HUES6 (cell line): ENCODE data around the gene FA2H.
"Not testable (repeated sequence)": the region's sequence is repeated elsewhere in the genome, so short reads cannot be mapped to it uniquely, and the experiment has no call there.

Source experiments
- H3K27ac ChIP-seq: 2 replicates; pipeline ENCODE4 v1.7.0; 2013; ENCODE audit warnings: low read depth, mild to moderate bottlenecking, low read length, inconsistent platforms
- H3K27me3 ChIP-seq: 2 replicates; pipeline ENCODE4 v1.6.1; 2013; ENCODE audit warnings: low read length; ENCODE audit not compliant: control insufficient read depth, insufficient read depth
- H3K36me3 ChIP-seq: 2 replicates; pipeline ENCODE4 v1.6.1; 2013; ENCODE audit warnings: low read length; ENCODE audit not compliant: control insufficient read depth, insufficient read depth
- H3K4me1 ChIP-seq: 2 replicates; pipeline ENCODE4 v1.6.1; 2013; ENCODE audit warnings: low read length; ENCODE audit not compliant: control insufficient read depth, insufficient read depth
- H3K4me3 ChIP-seq: 2 replicates; pipeline ENCODE4 v1.5.1; 2013; ENCODE audit warnings: low read depth, low read length
- H3K9ac ChIP-seq: one replicate; pipeline ENCODE4 v1.6.1; 2013; ENCODE audit warnings: mild to moderate bottlenecking, low read length
- H3K9me3 ChIP-seq: 2 replicates; pipeline ENCODE4 v1.6.1; 2013; ENCODE audit warnings: low read depth, low read length; ENCODE audit not compliant: control insufficient read depth, insufficient read depth

FA2H gene

DNA sequence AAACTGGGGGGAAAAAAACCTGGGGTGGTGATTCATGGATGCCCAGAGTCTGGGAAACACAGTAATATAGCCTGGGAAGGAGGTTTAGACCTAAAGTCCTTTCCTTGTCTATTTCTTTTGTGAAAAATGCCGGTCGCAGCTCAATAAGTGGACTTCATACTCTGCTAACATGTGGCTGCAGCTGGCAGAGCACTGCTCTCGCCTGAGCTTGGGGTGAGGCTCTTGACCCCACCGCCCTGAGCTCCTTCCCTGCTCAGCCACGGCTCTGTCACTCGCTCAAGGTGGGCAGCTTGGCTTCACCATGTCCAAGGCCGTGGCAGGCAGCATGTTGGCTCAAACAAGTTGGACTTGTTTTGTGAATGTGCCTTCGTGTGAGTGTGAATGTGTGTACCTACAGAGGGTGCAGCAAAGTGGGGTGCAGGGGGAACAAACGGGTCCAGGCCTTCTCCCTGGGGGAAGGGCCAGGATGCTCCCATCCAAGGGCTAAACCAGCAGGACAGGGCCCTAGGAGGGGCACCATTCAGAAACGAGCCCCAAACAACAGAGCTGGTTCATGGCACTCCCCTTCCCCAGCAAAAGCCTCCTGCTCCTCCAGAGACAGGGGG, 4.9 kb downstream of the FA2H start:
- peaks cover 24% of the 10 kb centered on the region for H3K27me3 ChIP-seq
- peaks cover 9% of the 10 kb centered on the region; the same call in 1 of the 2 replicates for H3K4me1 ChIP-seq
- no peak overlapping the region for H3K9ac ChIP-seq
- H3K27ac ChIP-seq = no peak overlapping the region
- H3K36me3 ChIP-seq = no peaks in the 10 kb centered on the region
- peaks cover 4% of the 10 kb centered on the region for H3K9me3 ChIP-seq
- no peak overlapping the region for H3K4me3 ChIP-seq

DNA sequence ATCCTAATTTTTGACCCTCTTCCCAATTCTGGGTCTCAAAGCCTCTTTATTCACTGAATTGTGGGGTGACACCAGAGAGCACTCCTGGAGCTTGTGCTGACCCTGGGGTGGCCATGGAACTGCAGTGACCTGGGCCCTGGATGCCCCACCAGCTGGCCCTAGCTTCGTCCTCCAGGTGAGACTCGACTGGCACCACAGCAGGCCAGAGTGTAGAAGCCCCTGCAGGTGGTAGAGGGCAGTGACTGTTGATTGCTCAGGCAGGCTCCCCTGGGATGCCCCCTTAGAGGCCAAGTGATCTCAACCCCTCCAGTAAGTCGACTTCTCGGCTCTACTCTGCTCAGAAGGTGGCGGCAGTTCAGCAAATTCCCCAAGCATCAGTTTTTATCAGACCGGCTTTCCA, 6.4 kb downstream of the FA2H start:
- Histone ChIP-seq H3K27me3 (peaks cover 12% of the 10 kb centered on the region), H3K4me3 (no peak overlapping the region), H3K36me3 (no peaks in the 10 kb centered on the region), H3K9ac (no peak overlapping the region), H3K27ac (no peak overlapping the region), H3K4me1 (no peaks in the 10 kb centered on the region), H3K9me3 (peaks cover 4% of the 10 kb centered on the region)

DNA sequence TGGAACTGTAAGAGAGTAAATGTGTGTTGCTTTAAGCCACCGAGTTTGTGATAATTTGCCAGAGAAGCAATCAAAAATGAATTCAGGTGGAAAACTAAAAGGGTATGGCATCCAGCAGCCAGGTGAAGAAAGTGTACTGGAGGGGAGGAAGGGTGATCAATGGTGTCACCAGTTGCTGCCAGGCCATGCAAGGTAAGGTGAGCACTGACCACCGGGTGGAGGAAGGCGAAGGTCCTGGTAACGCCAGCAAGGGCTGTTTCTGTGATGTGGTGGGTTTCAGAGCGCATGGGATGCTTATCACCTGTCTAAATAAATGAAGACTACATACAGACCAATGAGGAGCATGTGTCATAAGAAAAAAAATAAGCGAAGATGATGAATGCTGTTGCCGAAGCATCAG, 6.9 kb downstream of the FA2H start:
- H3K27ac ChIP-seq = no peak overlapping the region
- no peaks in the 10 kb centered on the region for H3K4me1 ChIP-seq
- no peaks in the 10 kb centered on the region for H3K36me3 ChIP-seq
- peaks cover 7% of the 10 kb centered on the region; the same call in 1 of the 2 replicates for H3K27me3 ChIP-seq
- H3K9ac ChIP-seq = no peak overlapping the region
- H3K9me3 ChIP-seq = peaks cover 4% of the 10 kb centered on the region
- H3K4me3 ChIP-seq = no peak overlapping the region

DNA sequence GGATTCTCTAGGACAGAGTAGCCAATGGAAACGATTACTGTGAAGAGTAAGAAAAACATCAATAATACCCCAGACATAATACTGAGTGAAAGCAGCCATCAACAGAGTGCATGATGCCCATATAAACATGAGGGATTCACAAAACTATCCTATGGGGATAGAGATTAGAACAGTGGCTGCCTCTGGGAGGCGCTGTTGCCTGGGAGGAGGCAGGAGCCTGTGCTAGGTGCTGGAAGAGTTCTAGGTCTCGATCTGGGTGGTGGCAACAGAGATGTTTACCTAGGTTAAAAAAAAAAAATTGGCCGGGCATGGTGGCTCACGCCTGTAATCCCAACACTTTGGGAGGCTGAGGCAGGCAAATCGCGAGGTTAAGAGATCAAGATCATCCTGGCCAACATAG, 7.9 kb downstream of the FA2H start:
- Histone ChIP-seq H3K4me3 (no peak overlapping the region), H3K4me1 (no peaks in the 10 kb centered on the region), H3K9me3 (peaks cover 4% of the 10 kb centered on the region), H3K27me3 (no peaks in the 10 kb centered on the region; the same call in 1 of the 2 replicates), H3K36me3 (no peaks in the 10 kb centered on the region), H3K9ac (no peak overlapping the region), H3K27ac (no peak overlapping the region)

DNA sequence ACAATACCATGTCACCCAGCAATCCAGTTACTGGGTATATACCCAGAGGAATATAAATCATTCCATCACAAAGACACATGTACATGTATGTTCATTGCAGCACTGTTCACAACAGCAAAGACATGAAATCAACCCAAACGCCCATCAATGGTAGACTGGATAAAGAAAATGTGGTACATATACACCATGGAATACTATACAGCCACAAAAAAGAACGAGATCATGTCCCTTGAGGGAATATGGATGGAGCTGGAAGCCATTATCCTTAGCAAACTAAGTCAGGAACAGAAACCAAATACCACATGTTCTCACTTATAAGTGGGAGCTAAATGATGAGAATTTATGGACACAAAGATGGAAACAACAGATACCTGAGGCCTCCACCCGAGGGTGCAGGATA, 10.4 kb downstream of the FA2H start:
- H3K4me1 ChIP-seq, H3K9me3 ChIP-seq, H3K9ac ChIP-seq: not testable (repeated sequence)

DNA sequence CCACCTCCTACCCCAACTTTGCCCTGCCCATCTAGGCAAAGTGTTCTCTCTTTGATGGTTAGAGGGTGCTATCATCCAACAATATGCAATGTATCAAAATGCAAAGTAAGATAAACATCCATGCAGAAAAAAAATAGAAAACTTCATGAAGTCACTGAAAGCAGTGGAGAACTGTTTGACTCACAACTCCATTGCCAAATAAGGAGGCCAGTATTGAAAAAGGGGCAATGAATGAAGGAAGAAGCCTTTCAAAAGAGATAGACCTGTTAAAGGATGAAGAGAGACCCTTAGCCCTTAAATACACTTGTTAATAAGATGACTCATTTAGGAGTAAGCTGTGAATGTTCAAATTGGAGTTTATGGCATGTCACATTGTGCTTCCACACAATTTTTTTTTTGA, 13.0 kb downstream of the FA2H start:
- H3K27me3 ChIP-seq = no peaks in the 10 kb centered on the region
- no peaks in the 10 kb centered on the region for H3K4me1 ChIP-seq

More for the DNA sequence above, 10.4 kb downstream of the FA2H start:
- not testable (repeated sequence) for H3K4me3 ChIP-seq, H3K36me3 ChIP-seq, H3K27ac ChIP-seq, H3K27me3 ChIP-seq

DNA sequence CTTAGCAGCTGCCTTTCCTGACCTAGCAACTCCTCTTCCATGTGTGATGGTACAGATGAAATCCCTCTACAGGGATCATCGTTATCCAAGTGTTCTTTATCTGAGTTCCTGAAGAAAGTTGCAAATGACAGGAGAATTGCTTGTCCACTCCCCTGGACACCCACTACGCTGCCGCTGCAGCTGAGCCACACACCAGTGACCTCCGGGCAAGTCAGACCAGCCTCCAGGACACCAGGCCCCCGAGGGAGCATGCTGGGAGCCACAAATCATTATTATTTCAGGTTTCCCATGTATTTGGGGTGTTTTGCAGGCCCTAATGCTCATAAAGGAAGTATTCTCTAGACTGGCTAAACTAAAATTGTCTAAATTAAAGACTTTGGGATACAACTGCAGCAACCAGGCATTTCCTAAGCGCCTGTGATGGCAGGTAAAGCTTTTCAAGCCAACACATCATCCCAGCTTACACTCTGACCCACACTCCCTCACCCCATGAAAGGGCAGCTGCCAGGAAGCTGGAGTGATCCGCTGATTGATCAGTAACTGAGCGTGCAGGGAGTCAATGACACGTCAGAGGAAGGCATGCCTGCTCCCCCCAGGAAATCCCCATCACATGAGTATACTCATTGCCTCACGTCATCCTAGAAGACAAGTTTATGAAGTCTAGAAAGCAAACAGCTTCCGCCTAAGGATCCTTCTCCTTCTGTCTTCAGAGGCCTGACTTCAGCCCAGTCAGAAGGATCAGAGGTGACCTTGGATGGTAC, 14.4 kb downstream of the FA2H start:
- H3K27me3 ChIP-seq = no peaks in the 10 kb centered on the region
- H3K27ac ChIP-seq = no peak overlapping the region
- no peaks in the 10 kb centered on the region for H3K36me3 ChIP-seq
- H3K4me1 ChIP-seq = no peaks in the 10 kb centered on the region
- no peaks in the 10 kb centered on the region for H3K9me3 ChIP-seq
- H3K9ac ChIP-seq = no peak overlapping the region
- no peak overlapping the region for H3K4me3 ChIP-seq

More for the DNA sequence above, 13.0 kb downstream of the FA2H start:
- Histone ChIP-seq H3K9ac (no peak overlapping the region), H3K9me3 (no peaks in the 10 kb centered on the region), H3K27ac (no peak overlapping the region), H3K36me3 (no peaks in the 10 kb centered on the region), H3K4me3 (no peak overlapping the region)

DNA sequence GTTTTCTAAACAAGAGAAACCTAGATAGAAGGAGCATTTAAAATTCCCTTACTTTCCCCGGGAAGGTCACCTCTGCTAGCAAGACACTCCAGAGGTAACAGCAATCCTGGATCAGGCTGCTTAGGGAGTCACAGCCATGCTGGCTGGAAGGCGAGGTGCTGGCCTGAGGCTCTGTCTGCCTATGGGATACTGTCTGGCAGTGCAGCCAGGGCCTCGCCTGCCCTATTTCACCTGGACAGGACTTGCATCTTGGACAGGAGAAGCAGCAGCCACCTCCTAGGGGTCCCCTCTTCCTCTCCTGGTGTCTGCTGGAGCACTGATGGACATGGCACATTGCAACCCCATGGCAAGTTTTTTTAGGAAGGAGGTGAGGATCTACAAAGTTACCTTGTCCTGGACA, 15.1 kb downstream of the FA2H start:
- Histone ChIP-seq H3K9ac (no peak overlapping the region), H3K4me1 (no peaks in the 10 kb centered on the region), H3K4me3 (no peak overlapping the region), H3K36me3 (no peaks in the 10 kb centered on the region), H3K27me3 (no peaks in the 10 kb centered on the region), H3K9me3 (no peaks in the 10 kb centered on the region), H3K27ac (no peak overlapping the region)

DNA sequence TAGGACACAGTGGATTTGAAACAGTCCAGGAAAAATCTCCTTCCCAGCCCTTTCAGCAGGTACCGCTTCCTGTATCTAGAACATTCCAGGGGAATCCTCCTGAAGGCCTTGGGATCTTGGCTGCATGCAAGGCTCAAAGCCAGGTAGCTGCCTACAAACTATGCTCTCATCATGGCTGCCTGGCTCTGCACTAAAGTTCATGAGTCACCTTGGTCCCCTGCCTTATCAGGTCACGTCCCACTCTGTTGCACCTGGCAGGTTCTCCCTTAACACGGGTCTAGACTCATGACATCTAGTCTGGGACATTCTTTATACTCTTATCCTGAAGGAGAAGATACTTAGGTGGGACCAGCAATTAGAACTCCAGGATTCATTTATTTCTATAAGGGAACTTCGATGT, 15.8 kb downstream of the FA2H start:
- Histone ChIP-seq H3K4me1 (no peaks in the 10 kb centered on the region), H3K27me3 (no peaks in the 10 kb centered on the region)

DNA sequence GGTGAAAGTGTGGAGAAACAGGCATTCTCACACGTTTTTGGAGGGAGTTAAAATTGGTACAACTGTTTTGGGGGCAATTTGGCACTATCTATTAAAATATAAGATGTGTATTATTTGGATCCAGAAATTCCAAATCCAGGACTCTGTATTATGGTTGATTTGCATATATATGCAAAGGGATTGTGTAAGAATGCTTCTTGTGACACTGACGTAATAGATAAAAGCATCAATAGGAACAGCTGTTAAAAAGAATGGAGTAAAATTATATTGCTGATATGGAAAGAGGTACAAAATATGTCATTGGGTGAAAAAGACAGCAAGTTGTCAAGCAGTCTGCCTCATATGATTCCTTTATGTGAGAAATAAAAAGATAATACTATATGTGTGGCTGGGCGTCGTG, 17.3 kb downstream of the FA2H start:
- Histone ChIP-seq H3K36me3 (no peaks in the 10 kb centered on the region), H3K4me1 (no peaks in the 10 kb centered on the region), H3K27ac (no peak overlapping the region), H3K4me3 (no peak overlapping the region), H3K27me3 (no peaks in the 10 kb centered on the region), H3K9me3 (no peaks in the 10 kb centered on the region), H3K9ac (no peak overlapping the region)

More for the DNA sequence above, 15.8 kb downstream of the FA2H start:
- Histone ChIP-seq H3K9ac (no peak overlapping the region), H3K27ac (no peak overlapping the region), H3K36me3 (no peaks in the 10 kb centered on the region), H3K9me3 (no peaks in the 10 kb centered on the region), H3K4me3 (no peak overlapping the region)

DNA sequence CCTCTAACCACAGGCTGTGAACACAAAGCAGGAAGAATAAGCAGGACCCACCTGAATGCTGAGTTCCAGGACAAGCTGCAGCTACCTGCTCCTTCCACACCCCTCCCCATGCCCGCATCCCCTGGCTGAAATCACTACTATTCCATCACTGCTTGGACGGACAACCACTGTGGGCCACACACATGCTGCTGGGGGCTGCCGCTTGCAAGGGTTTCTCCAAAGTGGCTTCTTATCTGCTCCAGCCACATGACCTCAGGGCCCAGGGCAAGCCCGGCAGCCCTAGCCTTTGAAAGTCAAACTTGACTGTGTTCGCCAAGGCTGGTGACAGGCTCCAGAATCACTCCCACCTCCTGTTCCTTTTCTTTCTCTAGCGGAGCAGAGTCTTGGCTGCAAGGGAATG, 18.4 kb downstream of the FA2H start:
- H3K9ac ChIP-seq = no peak overlapping the region
- H3K4me1 ChIP-seq = no peaks in the 10 kb centered on the region
- H3K36me3 ChIP-seq = no peaks in the 10 kb centered on the region
- H3K4me3 ChIP-seq = no peak overlapping the region
- H3K27me3 ChIP-seq = no peaks in the 10 kb centered on the region
- H3K9me3 ChIP-seq = no peaks in the 10 kb centered on the region
- H3K27ac ChIP-seq = no peak overlapping the region
